OCI-LY7 (cell line): ENCODE data around the gene HSD11B1. TPM values are rescaled to one million over a fixed set of nuclear protein-coding genes. Genes with fewer than 3 reads are reported as not detected.

Source experiments
- BruUV-seq: library from RNA; stranded (reverse); fragments of 400-500 nt; replicated peaks from 2 replicates; lab custom pipeline; 2021; lab: Mats Ljungman, UMichigan
- CTCF ChIA-PET: fragments of 300-600 bp; sonication (Branson Sonifier 250); formaldehyde crosslinking; loops from one replicate; lab custom pipeline; 2022; ENCODE audit warnings: antibody characterized with exemption; ENCODE audit not compliant: unreplicated experiment; lab: Charles Lee
- POLR2A ChIA-PET: fragments of 300-600 bp; sonication (Branson Sonifier 250); formaldehyde crosslinking; loops from one replicate; lab custom pipeline; 2022; ENCODE audit warnings: antibody characterized with exemption; lab: Charles Lee
- DNase-seq: peaks from one replicate; pipeline ENCODE4 v3.0.0-alpha.2; 2015; ENCODE audit warnings: low spot score
- H2AFZ ChIP-seq: fragments of 200-600 bp; sonication (generic), shearing (Covaris generic); 2 replicates; pipeline ENCODE4 v1.6.1; 2014; ENCODE audit warnings: mild to moderate bottlenecking, antibody characterized with exemption, low read length, moderate library complexity
- H3K27ac ChIP-seq: fragments of 200-600 bp; sonication (generic); 2 replicates; pipeline ENCODE4 v1.5.1; 2014; ENCODE audit warnings: mixed run types, low read depth, mild to moderate bottlenecking, moderate library complexity, low read length, inconsistent platforms; ENCODE audit not compliant: poor library complexity, severe bottlenecking
- H3K36me3 ChIP-seq: fragments of 200-600 bp; sonication (generic); 2 replicates; pipeline ENCODE4 v1.6.1; 2014; ENCODE audit warnings: mild to moderate bottlenecking, antibody characterized with exemption, low read length, moderate library complexity, mixed read lengths; ENCODE audit not compliant: insufficient read depth
- H3K4me1 ChIP-seq: fragments of 200-600 bp; sonication (generic); 2 replicates; pipeline ENCODE4 v1.5.1; 2014; ENCODE audit warnings: mild to moderate bottlenecking, low read length; ENCODE audit not compliant: insufficient read depth, poor library complexity, severe bottlenecking
- H3K4me2 ChIP-seq: fragments of 200-600 bp; sonication (generic); 2 replicates; pipeline ENCODE4 v1.6.1; 2014; ENCODE audit warnings: mild to moderate bottlenecking, low read length
- H3K4me3 ChIP-seq: fragments of 200-600 bp; sonication (generic); 2 replicates; pipeline ENCODE4 v1.5.1; 2014; ENCODE audit warnings: mild to moderate bottlenecking, low read depth, low read length; ENCODE audit not compliant: poor library complexity, severe bottlenecking
- H3K79me2 ChIP-seq: fragments of 200-600 bp; sonication (generic); 2 replicates; pipeline ENCODE4 v1.6.1; 2016; ENCODE audit warnings: low read depth, mild to moderate bottlenecking, low read length, moderate library complexity, mixed read lengths; ENCODE audit not compliant: insufficient read depth
- H3K9me2 ChIP-seq: fragments of 200-600 bp; sonication (generic); 2 replicates; pipeline ENCODE4 v1.6.1; 2016; ENCODE audit warnings: mild to moderate bottlenecking, low read length, mixed read lengths; ENCODE audit not compliant: insufficient read depth
- H3K9me3 ChIP-seq: fragments of 200-600 bp; sonication (generic); 2 replicates; pipeline ENCODE4 v1.6.1; 2014; ENCODE audit warnings: mild to moderate bottlenecking, mixed run types, low read length, mixed read lengths
- H4K20me1 ChIP-seq: fragments of 200-600 bp; sonication (generic); 2 replicates; pipeline ENCODE4 v1.6.1; 2014; ENCODE audit warnings: mild to moderate bottlenecking, antibody characterized with exemption, low read length, moderate library complexity, mixed read lengths; ENCODE audit not compliant: insufficient read depth
- CTCF ChIP-seq: fragments of 200-600 bp; sonication (generic); conservative IDR thresholded peaks from 2 replicates; pipeline ENCODE4 v1.5.1; 2014; ENCODE audit warnings: mild to moderate bottlenecking, antibody characterized with exemption, low read length, moderate library complexity, mixed read lengths
- EZH2phosphoT487 ChIP-seq: fragments of 200-600 bp; sonication (generic); IDR thresholded peaks from 2 replicates; pipeline ENCODE4 v1.6.1; 2018; ENCODE audit warnings: low read depth, borderline replicate concordance, mild to moderate bottlenecking, mixed run types, antibody characterized with exemption, low read length, moderate library complexity, mixed read lengths
- intact Hi-C: fragments of 100-400 bp; cut with micrococcal nuclease; formaldehyde crosslinking; loops from one replicate; pipeline ENCODE4 v1.10.0; 2022; ENCODE audit not compliant: unreplicated experiment
- total RNA-seq, 2 experiments: library from RNA; depleted of rRNA in 1 of 2; stranded (reverse); fragments of >200 nt in 1 of 2; shearing (Covaris generic) in 1 of 2; gene quantifications; 2 replicates each; pipeline ENCODE4 v1.2.3, GENCODE V29; 2014 to 2022

HSD11B1 gene
- total RNA-seq, 2 experiments from 2014 or later = not detected

DNA sequence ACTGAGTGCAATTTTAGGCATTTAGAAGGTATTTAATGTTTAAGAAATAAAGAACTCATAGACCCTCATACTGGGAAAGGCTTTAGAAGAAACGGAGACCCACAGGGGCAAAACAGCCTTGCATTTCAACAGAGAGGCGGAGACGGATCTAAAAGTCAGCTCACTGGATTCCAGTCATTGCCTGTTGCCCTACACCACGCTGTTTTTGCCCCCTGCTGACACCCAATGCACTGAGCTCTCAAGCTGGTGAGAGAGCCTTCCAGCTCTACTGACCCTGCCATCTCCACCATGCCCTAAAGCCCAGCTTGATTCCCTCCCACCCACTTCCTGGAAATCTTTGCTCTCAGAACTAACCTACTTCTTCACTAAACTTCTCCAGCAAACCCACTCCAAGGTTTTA, 44.0 kb downstream of the HSD11B1 start:
- DNase-seq = no peak
- Histone ChIP-seq H2AFZ (no peak overlapping the region; the same call in 1 of the 2 replicates), H3K36me3 (no peaks in the 10 kb centered on the region), H3K9me3 (no peaks in the 10 kb centered on the region), H3K27ac (no peak overlapping the region), H3K4me1 (peaks cover 8% of the 10 kb centered on the region), H3K9me2 (no peaks in the 10 kb centered on the region), H3K4me3 (no peak overlapping the region), H3K79me2 (no peaks in the 10 kb centered on the region), H4K20me1 (no peaks in the 10 kb centered on the region), H3K4me2 (no peak overlapping the region)
- BruUV-seq = no TSS peak
- TF ChIP-seq CTCF (no peak), EZH2phosphoT487 (no peak)
- intact Hi-C loops = loop anchor here (5.0 kb wide), 2 partner anchors 56 to 171 kb away; no protein-coding TSS in a partner anchor
- POLR2A ChIA-PET = interaction anchor here (1.0 to 1.6 kb wide), 2 partner anchors 16 to 25 kb away, joined by 3 read pairs; no protein-coding TSS in a partner anchor
- CTCF ChIA-PET = interaction anchor here (1.4 kb wide), 2 partner anchors 13 to 34 kb away, joined by 3 to 4 read pairs; no protein-coding TSS in a partner anchor

GRCh38 chr1:209749205-209749604, 44.6 kb downstream of the HSD11B1 start:
- no peaks in the 10 kb centered on the region for H3K79me2 ChIP-seq
- peaks cover 8% of the 10 kb centered on the region for H3K4me1 ChIP-seq
- no peaks in the 10 kb centered on the region for H3K9me2 ChIP-seq
- no peaks in the 10 kb centered on the region for H4K20me1 ChIP-seq
- CTCF ChIA-PET = interaction anchor here (1.4 kb wide), 1 partner anchor 14 kb away, joined by 4 read pairs; no protein-coding TSS in a partner anchor
- H3K36me3 ChIP-seq = no peaks in the 10 kb centered on the region
- no peak for TF ChIP-seq EZH2phosphoT487
- TF ChIP-seq CTCF = no peak
- no peak overlapping the region for H3K27ac ChIP-seq
- no TSS peak for BruUV-seq
- no peak overlapping the region for H2AFZ ChIP-seq
- POLR2A ChIA-PET = interaction anchor here (0.8 to 1.6 kb wide), 3 partner anchors 17 to 24 kb away, joined by 3 read pairs; no protein-coding TSS in a partner anchor
- H3K4me3 ChIP-seq = no peak overlapping the region
- intact Hi-C loops = loop anchor here (5.0 kb wide), 2 partner anchors 57 to 172 kb away; no protein-coding TSS in a partner anchor
- DNase-seq = no peak
- no peak overlapping the region for H3K4me2 ChIP-seq
- no peaks in the 10 kb centered on the region for H3K9me3 ChIP-seq
